ENCODE data around the gene PDE8B.
A peak's percentile ranks its signal among the peaks of the same experiment; 100 is the strongest.

The PDE8B gene, protein sequence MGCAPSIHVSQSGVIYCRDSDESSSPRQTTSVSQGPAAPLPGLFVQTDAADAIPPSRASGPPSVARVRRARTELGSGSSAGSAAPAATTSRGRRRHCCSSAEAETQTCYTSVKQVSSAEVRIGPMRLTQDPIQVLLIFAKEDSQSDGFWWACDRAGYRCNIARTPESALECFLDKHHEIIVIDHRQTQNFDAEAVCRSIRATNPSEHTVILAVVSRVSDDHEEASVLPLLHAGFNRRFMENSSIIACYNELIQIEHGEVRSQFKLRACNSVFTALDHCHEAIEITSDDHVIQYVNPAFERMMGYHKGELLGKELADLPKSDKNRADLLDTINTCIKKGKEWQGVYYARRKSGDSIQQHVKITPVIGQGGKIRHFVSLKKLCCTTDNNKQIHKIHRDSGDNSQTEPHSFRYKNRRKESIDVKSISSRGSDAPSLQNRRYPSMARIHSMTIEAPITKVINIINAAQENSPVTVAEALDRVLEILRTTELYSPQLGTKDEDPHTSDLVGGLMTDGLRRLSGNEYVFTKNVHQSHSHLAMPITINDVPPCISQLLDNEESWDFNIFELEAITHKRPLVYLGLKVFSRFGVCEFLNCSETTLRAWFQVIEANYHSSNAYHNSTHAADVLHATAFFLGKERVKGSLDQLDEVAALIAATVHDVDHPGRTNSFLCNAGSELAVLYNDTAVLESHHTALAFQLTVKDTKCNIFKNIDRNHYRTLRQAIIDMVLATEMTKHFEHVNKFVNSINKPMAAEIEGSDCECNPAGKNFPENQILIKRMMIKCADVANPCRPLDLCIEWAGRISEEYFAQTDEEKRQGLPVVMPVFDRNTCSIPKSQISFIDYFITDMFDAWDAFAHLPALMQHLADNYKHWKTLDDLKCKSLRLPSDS
- long read RNA-seq, donor 1, partial matches to known transcripts, result 17 of 23 reads
- long read RNA-seq, donor 1, other reads (novel, unspliced or antisense), result 6 of 23 reads
- long read RNA-seq, donor 2, result 0 reads
- long read RNA-seq, donor 3, result 0 reads
- long read RNA-seq, donor 4, partial matches to known transcripts, result 19 of 24 reads
- long read RNA-seq, donor 4, other reads (novel, unspliced or antisense), result 5 of 24 reads
- long read RNA-seq, donor 5, partial matches to known transcripts, result 11 of 24 reads
- long read RNA-seq, donor 5, other reads (novel, unspliced or antisense), result 13 of 24 reads
- long read RNA-seq, donor 6, result 0 reads
- long read RNA-seq, donor 7, result 0 reads
- long read RNA-seq, donor 8, partial matches to known transcripts, result 19 of 37 reads
- long read RNA-seq, donor 8, other reads (novel, unspliced or antisense), result 18 of 37 reads

GRCh38 chr5:77210091-77210963, at the start of gene PDE8B:
Gene PDE8B (plus strand): TSS chr5:77210680. CDS start chr5:77210926, 246 bp downstream.
- peak; percentile 17 for DNase-seq

DNA sequence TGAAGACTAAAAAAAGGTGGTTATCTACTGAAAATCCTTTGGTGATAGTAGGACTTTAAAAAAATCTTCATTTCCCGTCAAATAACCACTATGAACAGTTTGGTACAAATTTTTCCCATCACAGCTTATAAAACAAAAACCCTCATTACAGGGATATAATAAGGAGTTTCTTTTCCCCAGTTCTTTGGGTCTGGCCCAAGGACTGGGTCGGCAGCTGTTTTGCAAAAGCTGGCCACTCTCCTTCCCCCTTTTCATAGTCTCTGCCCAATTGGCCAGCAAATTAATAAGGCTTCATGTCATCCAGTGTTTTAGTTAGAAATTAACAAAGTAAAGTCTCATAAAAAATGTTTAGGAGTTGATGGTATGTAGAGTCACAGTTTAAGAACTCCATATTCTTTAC, 47.0 kb upstream of the PDE8B start:
- no peak for DNase-seq

GRCh38 chr5:77167063-77167462, 43.4 kb upstream of the PDE8B start:
- DNase-seq, result no peak

DNA sequence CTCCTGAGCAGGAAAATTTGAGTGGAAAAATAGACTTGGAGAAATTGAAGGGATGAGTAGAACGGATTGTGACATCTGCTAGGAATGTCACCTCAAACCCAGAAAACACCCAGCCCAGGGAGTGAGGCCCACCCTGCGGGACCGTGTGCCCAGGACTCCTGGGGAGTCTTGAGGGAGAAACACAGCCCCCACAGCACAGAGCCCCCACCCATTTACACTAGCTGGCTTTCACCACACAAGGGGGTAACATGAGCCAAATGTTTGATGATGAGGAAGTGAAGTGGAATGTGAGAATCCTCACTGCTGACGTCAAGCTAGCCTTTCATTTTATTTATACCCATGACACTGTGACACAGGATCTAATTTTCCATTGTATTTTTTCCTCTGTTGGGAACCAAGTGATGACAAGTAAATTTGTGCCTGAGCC, 42.8 kb upstream of the PDE8B start:
- DNase-seq, result peak; percentile 6

- DNase-seq, result peak; percentile 13
These were observed 42.2 kb upstream of the PDE8B start for GRCh38 chr5:77168161-77168878.

DNA sequence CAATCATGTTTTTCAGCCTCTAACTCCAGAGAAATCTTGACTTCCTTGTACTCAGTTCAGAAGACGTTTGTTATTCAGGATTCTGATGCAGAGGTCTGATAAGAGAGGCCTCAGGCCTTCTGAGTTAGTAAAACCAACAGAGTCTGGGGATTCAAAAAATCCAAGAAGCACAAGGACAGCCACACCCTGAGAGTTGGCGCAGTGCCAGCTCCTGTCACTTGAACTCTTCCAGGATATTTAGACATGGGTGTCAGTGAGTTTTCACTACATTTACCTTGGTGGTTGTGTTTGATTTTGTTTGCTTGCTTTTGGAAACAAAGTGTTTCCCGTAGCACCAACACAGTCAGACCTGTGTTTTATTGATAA, 41.6 kb upstream of the PDE8B start:
- no peak for DNase-seq

DNA sequence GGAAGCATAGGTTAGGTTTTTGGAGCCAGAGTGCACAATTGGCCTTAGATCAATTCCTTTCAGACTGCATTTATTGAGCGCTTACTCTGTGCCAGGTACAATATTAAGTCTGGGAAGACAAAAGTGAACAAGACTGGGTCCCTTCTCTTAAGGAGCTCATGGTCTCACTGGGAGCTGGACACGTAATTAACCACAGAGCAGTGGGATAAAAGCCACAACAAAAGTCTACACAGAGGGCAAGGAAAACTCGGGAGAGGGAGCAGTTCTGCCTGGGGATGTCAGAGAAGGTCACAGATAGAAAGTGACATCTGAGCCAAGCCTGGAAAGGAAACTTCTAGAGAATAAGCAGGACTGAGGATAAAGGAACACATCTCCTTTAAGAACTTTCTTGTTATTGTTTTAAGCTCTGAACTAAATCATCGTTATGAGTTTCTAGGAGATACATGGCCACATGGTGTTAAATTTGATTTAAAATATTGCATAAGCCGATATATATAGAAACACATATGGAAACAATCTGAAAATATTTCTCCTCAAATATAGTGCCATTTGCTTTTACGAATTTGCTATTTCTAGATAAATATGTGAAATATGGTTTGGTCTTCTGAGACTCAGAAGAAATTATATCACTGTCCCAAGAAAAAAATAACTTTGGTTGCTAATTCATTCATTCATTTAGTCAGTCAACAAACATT, 40.1 kb upstream of the PDE8B start:
- DNase-seq, result no peak

DNA sequence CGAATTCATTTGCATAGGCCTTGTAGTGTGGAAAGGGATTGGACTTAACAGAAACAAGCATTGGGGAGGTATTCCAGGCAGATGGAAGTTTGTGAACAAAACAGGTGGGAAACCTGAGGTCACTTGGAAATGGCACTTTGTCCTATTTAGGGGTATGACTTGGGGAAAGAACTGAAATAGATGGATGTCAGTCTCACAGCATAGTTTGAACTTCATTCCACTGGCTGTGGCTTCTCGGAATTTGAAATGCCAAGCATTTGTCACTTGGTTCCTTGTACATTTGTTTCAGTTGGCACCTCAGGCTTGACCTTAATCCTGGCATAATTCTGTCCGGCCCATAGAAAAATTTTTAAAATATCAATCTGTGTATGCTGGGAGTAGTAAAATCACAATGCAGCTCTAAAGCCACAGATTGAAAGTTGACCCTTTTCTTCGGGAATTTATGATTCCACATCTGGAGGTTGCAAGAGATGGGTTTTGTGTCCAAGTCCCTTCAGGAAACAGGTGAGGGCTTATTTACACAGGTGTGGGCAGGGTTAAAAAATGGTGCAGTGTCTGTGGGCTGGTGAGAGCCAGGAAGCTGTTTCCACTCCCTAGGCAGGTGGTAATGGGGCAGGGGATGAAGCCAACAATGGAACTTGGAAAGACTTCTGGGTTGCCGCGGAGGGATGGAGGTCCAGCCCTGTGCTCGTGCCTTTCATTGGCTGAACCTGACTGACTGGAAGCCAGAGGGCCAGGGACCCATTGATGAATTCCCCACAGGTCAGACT, 39.2 kb upstream of the PDE8B start:
- no peak for DNase-seq

- DNase-seq, result no peak
These were observed 37.7 kb upstream of the PDE8B start for GRCh38 chr5:77172713-77173328.

GRCh38 chr5:77174526-77174925, 36.0 kb upstream of the PDE8B start:
- no peak for DNase-seq

- no peak for DNase-seq
These were observed 35.2 kb upstream of the PDE8B start for GRCh38 chr5:77175231-77175630.

GRCh38 chr5:77176429-77176828, 34.1 kb upstream of the PDE8B start:
- no peak for DNase-seq

DNA sequence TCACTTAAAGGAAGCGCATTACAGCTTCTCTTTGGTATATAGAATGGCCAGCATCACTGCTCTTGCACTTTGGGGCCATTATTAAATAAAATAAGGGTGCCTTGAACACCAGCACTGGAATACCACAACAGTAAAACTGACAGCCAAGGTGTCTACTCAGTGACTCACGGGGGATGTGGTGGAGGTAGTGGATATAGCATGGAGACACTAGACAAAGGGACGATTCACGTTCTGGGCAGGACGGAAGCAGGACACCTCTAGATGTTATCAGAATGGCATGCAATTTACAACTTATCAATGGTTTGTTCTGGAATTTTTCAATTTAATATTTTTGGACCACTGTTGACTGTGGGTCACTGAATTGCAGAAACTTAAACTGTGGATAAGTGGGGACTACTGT, 32.9 kb upstream of the PDE8B start:
- no peak for DNase-seq

- DNase-seq, result peak; percentile 57
These were observed 30.1 kb upstream of the PDE8B start for GRCh38 chr5:77180167-77181081.

- peak; percentile 34 for DNase-seq
These were observed 29.3 kb upstream of the PDE8B start for GRCh38 chr5:77181173-77181572.

- DNase-seq, result no peak
These were observed 28.7 kb upstream of the PDE8B start for GRCh38 chr5:77181596-77182304.

DNA sequence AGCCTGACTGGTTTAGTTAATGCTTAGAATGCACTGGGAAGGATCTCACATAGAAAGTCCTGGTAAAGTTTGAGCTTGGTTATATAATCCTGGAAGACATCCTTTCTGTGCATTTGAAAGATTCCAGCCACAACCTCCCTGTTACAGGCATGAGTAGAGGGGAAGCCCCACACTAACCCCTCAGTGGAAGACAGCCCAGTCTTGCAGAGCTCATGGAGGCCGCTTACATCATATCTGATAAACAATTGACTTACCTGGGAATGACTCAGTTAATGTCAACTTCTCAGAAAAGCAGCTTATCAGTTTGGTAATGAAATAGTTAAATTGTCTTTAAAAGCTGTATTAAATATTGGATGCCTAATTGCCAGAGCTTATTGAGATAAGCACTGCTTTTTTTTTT, 28.1 kb upstream of the PDE8B start:
- DNase-seq, result no peak

Data from right kidney (tissue), 9 donors.